Measurements from ENCODE around the gene PTPRM. TPM values are rescaled to one million over a fixed set of nuclear protein-coding genes. Genes with fewer than 3 reads are reported as not detected.

Gene PTPRM
- total RNA-seq, 1 experiment from 2014 or later, result not detected

DNA sequence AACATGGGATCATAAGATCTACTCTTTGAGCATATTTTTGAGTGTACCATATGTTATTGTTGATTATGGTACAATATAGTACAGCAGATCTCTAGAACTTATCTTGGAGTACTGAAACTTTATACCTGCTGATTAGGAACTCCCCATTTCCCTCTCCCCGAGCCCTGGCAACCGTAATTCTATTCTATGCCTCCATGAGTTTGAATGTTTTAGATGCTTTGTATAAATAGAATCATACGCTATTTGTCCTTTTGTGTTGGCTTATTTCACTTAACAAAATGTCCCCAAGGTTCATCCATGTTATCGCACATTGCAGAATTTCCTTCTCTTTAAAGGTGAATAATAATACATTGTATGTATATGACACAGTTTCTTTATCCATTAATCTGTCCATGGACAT, 117.2 kb downstream of the PTPRM start:
- ChIA-PET CTCF (no interaction called here), POLR2A (ENCODE audit: low non-redundant PET) (no interaction called here)
- Histone ChIP-seq H3K4me1 (ENCODE audit: insufficient read depth, low read length, poor library complexity, severe bottlenecking) (no peaks in the 10 kb centered on the region), H3K27me3 (replicated peaks; ENCODE audit: insufficient read depth, low read depth, low read length, poor library complexity) (no peaks in the 10 kb centered on the region), H3K9me3 (ENCODE audit: low read depth, low read length, poor library complexity, severe bottlenecking) (peaks cover 14% of the 10 kb centered on the region), H3K36me3 (ENCODE audit: insufficient read depth, low read length, poor library complexity, severe bottlenecking) (no peaks in the 10 kb centered on the region), H3K27ac (ENCODE audit: low read depth, low read length, poor library complexity, severe bottlenecking) (no peak overlapping the region), H3K4me3 (ENCODE audit: low read depth, low read length, poor library complexity, severe bottlenecking) (no peak overlapping the region)
- intact Hi-C loops (cut with micrococcal nuclease; ENCODE audit: unreplicated experiment), result no loop called here
- no peak for DNase-seq (ENCODE audit: low spot score)
- BruUV-seq (replicated peaks), result no TSS peak
- TF ChIP-seq, protein P1, sequence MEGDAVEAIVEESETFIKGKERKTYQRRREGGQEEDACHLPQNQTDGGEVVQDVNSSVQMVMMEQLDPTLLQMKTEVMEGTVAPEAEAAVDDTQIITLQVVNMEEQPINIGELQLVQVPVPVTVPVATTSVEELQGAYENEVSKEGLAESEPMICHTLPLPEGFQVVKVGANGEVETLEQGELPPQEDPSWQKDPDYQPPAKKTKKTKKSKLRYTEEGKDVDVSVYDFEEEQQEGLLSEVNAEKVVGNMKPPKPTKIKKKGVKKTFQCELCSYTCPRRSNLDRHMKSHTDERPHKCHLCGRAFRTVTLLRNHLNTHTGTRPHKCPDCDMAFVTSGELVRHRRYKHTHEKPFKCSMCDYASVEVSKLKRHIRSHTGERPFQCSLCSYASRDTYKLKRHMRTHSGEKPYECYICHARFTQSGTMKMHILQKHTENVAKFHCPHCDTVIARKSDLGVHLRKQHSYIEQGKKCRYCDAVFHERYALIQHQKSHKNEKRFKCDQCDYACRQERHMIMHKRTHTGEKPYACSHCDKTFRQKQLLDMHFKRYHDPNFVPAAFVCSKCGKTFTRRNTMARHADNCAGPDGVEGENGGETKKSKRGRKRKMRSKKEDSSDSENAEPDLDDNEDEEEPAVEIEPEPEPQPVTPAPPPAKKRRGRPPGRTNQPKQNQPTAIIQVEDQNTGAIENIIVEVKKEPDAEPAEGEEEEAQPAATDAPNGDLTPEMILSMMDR (conservative IDR thresholded peaks at IDR 0.05; ENCODE audit: low read depth, low read length), result no peak
- no peak for TF ChIP-seq EZH2 (IDR thresholded peaks at IDR 0.05; ENCODE audit: borderline replicate concordance, low read depth, low read length, poor library complexity, severe bottlenecking)

DNA sequence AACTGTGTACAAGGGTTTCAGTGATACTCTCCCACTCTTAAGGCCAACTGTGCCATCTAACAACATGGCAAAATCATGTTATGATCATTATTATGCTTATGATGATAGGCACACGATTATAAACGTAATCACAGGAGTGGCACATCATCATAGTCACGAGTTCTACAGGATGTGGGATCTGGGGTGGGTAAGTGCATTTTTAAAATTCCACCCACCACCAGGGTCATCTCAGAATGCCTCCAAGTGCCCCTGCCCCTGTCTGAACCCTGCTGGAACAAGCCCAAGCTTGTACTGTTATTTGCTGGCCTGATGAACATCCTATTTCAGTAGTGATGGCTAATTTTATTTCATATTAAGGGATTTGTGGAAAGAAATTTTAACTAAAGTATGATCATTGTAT, 117.8 kb downstream of the PTPRM start:
- Histone ChIP-seq H3K27ac (ENCODE audit: low read depth, low read length, poor library complexity, severe bottlenecking) (no peak overlapping the region), H3K4me3 (ENCODE audit: low read depth, low read length, poor library complexity, severe bottlenecking) (no peak overlapping the region), H3K9me3 (ENCODE audit: low read depth, low read length, poor library complexity, severe bottlenecking) (peaks cover 14% of the 10 kb centered on the region), H3K36me3 (ENCODE audit: insufficient read depth, low read length, poor library complexity, severe bottlenecking) (no peaks in the 10 kb centered on the region), H3K27me3 (replicated peaks; ENCODE audit: insufficient read depth, low read depth, low read length, poor library complexity) (no peaks in the 10 kb centered on the region), H3K4me1 (ENCODE audit: insufficient read depth, low read length, poor library complexity, severe bottlenecking) (no peaks in the 10 kb centered on the region)
- POLR2A ChIA-PET (ENCODE audit: low non-redundant PET), result no interaction called here
- CTCF ChIA-PET, result no interaction called here
- BruUV-seq (replicated peaks), result no TSS peak
- intact Hi-C loops (cut with micrococcal nuclease; ENCODE audit: unreplicated experiment), result no loop called here
- DNase-seq (ENCODE audit: low spot score), result no peak
- no peak for TF ChIP-seq EZH2 (IDR thresholded peaks at IDR 0.05; ENCODE audit: borderline replicate concordance, low read depth, low read length, poor library complexity, severe bottlenecking)
- TF ChIP-seq, protein P1 (conservative IDR thresholded peaks at IDR 0.05; ENCODE audit: low read depth, low read length), result no peak

DNA sequence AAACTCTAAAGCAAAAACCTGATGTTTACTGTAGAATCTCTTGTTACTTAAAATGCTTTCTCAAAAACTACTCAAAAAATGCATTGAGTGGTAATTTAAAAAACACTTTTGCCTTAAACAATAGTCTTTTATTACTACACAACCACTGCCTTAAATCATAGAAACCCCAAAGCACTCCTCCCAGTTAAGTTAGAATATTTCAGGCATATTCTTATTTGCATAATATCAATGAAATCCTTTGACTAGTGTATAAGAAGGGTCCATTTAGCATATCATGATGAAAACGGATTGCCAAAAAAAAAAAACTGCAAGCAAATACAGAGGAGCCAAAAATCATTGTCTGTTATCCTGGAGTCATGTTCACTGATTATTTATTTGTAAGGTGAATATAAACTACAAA, 119.2 kb downstream of the PTPRM start:
- Histone ChIP-seq H3K36me3 (ENCODE audit: insufficient read depth, low read length, poor library complexity, severe bottlenecking) (no peaks in the 10 kb centered on the region), H3K4me3 (ENCODE audit: low read depth, low read length, poor library complexity, severe bottlenecking) (no peak overlapping the region), H3K27ac (ENCODE audit: low read depth, low read length, poor library complexity, severe bottlenecking) (no peak overlapping the region), H3K4me1 (ENCODE audit: insufficient read depth, low read length, poor library complexity, severe bottlenecking) (no peaks in the 10 kb centered on the region), H3K9me3 (ENCODE audit: low read depth, low read length, poor library complexity, severe bottlenecking) (peaks cover 14% of the 10 kb centered on the region), H3K27me3 (replicated peaks; ENCODE audit: insufficient read depth, low read depth, low read length, poor library complexity) (no peaks in the 10 kb centered on the region)
- intact Hi-C loops (cut with micrococcal nuclease; ENCODE audit: unreplicated experiment), result no loop called here
- BruUV-seq (replicated peaks), result no TSS peak
- CTCF ChIA-PET, result no interaction called here
- DNase-seq (ENCODE audit: low spot score), result no peak
- POLR2A ChIA-PET (ENCODE audit: low non-redundant PET), result no interaction called here
- TF ChIP-seq, protein P1 (conservative IDR thresholded peaks at IDR 0.05; ENCODE audit: low read depth, low read length), result no peak
- TF ChIP-seq EZH2 (IDR thresholded peaks at IDR 0.05; ENCODE audit: borderline replicate concordance, low read depth, low read length, poor library complexity, severe bottlenecking), result no peak
